ENCODE data around the gene SPNS2. TPM values are rescaled to one million over a fixed set of nuclear protein-coding genes. Genes with fewer than 3 reads are reported as not detected.

The SPNS2 gene
- total RNA-seq, 1 donor from 2014 or later, result 11.4 TPM

DNA sequence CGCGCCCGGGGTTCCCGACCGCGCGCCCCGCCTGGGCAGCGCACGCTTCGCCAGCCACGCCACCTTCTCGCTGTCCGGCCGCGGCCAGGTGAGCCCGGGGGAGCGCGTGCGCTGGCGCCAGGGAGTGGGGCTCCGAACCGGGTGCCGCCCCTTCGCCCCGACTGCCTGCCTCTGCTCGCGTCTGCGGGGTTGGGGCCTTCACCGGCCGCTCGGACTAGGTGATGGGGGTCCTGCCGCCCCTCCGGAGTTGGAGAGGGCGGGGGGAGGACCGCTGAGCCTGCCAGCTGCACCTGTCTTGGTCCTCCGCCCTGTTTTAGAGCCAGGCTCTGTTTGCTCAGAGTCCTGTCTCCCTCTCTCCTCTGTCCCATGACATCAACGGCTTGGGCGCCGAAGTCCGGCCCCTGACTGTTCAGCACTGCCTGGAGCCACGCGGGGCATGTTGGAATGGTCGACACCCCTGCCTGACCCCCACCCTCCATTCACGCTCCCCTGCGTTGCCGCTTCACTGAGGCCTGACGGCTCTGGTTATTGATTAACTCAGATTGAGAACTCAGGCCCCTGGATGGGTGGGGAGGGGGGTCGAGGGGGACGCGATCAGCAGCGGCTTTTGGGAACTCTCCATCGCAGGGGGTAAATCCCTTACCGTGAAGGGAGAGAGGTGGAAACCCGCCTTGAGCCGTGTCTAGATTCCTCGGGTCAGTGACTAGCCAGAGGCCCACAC, 86.4 kb downstream of the SPNS2 start:
- no peak for ATAC-seq
- no peak for DNase-seq (ENCODE audit: low spot score)

DNA sequence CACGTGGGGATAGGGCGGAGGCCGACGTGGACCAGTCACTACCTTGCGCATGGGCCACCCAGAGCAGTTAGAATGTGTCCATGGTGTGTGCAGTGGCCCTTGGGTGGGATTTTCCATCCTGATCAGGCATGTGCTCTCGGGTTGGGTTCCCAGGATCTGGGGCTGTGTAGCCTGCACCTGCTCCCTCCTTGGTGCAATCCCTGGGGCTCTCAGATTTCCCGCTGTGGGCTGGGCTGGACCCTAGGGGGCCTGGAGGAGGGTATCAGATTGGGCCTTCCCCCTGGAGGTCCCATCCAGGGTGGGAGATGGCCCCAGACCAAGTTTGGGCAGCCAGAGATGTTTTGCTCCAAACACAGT, 86.9 kb downstream of the SPNS2 start:
- DNase-seq (ENCODE audit: low spot score), result no peak
- no peak for ATAC-seq

DNA sequence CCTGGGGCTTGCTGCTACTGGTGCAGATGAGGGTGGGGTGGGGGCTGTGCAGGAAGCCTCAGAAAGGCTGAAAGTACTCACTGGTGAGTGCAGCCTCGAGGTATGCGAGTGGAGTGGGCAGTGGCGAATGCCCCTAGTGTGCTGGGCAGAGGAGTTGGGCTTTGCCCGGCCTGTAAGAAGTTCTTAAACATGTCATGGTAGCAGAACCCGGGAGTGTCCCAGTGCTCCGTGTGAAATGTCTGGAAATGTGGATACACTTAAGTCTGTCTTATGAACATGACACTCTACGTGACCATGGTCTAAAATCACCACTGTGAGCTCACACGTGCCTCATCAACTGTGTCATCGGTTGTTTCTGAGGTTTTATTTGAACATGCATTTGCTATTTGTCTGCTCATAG, 87.4 kb downstream of the SPNS2 start:
- DNase-seq (ENCODE audit: low spot score), result no peak
- no peak for ATAC-seq

- DNase-seq (ENCODE audit: low spot score), result no peak
- no peak for ATAC-seq
Measured at GRCh38 chr17:4587195-4587594, 88.5 kb downstream of the SPNS2 start.

DNA sequence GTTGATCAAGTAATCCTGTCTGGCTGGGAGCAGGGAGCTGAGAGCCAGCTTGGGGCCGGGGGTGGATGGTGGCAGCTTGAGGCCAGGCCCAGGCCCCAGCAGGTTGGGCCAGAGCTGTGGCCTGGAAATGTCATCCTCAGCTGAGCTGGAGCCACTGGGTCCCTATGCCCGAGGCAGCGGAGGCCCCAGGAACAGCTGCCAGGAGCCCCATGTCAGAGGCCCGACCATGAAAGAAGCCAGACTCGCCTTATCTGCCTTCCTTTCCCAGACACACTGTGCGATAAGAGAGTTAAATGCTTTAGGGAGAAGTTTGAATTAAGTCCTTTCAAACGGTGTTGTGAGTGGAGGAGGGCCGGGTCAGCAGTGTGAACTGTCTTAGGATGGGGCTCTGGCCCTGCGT, 89.1 kb downstream of the SPNS2 start:
- DNase-seq (ENCODE audit: low spot score), result no peak
- ATAC-seq, result peak; percentile 6

DNA sequence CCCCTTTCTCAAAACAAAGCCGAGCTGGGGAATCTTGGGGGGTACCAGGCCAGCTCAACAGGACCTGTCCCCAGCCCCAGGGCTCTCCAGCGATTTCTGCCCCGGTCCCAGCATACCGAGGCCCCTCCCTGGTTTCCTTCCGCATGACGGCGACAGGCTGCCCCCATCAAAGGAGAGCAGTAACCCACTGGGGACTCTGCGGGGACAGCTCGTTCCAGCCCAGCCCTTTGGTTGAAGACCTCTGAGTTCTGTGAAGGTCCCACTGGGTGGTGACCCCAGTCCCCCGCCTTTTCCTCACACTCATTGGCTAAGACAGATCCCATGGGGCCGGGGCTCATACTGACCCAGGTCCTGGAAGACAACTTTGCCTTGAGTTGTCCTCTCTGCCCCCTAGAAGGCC, 89.7 kb downstream of the SPNS2 start:
- DNase-seq (ENCODE audit: low spot score), result no peak
- ATAC-seq, result no peak

Other genes starting within 250 kb of the SPNS2 start
- gene ANKFY1, start 234.9 kb upstream of the SPNS2 start, total RNA-seq, result 31.0 TPM
- 37.8 TPM for gene UBE2G1, start 132.2 kb upstream of the SPNS2 start, total RNA-seq
- not detected for gene SPNS3, start 64.9 kb upstream of the SPNS2 start, total RNA-seq
- 18.5 TPM for gene MYBBP1A, start 56.5 kb downstream of the SPNS2 start, total RNA-seq
- gene GGT6, start 61.7 kb downstream of the SPNS2 start, total RNA-seq, result 0.35 TPM
- gene SMTNL2, start 85.6 kb downstream of the SPNS2 start, total RNA-seq, result not detected
- gene ALOX15, start 142.8 kb downstream of the SPNS2 start, total RNA-seq, result 0.70 TPM
- gene PELP1, start 205.3 kb downstream of the SPNS2 start, total RNA-seq, result 17.5 TPM
- gene ARRB2, start 211.8 kb downstream of the SPNS2 start, total RNA-seq, result 26.2 TPM
- gene MED11, start 232.5 kb downstream of the SPNS2 start, total RNA-seq, result 13.3 TPM
- 0.63 TPM for gene ZMYND15, start 241.0 kb downstream of the SPNS2 start, total RNA-seq
- gene CXCL16, start 241.0 kb downstream of the SPNS2 start, total RNA-seq, result 14.5 TPM

Data from left lobe of liver (tissue), 2 donors.